Measurements from ENCODE around the gene PPM1E.
A peak's percentile ranks its signal among the peaks of the same experiment; 100 is the strongest.
"Not testable (repeated sequence)": the region's sequence is repeated elsewhere in the genome, so short reads cannot be mapped to it uniquely, and the experiment has no call there.

Gene PPM1E

DNA sequence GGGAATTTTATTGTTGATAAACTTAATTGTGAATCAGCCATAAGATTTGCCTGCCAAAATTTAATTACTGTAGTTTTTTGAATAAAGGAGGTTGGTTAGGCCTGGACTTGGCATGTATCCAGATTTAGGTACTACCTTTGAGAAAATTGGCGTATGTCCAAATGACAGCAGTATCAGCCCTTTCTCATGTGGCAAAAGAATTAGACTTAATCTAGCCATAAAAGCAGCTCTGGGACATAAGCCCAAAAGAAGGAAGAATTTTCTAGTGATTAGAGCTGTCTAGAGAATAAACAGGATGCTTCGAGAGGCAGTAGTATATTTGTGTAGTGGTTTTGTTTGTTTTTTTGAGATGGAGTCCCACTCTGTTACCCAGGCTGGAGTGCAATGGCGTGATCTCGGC is 27.7 kb downstream of the PPM1E start:
- peak; percentile 77 for DNase-seq

DNA sequence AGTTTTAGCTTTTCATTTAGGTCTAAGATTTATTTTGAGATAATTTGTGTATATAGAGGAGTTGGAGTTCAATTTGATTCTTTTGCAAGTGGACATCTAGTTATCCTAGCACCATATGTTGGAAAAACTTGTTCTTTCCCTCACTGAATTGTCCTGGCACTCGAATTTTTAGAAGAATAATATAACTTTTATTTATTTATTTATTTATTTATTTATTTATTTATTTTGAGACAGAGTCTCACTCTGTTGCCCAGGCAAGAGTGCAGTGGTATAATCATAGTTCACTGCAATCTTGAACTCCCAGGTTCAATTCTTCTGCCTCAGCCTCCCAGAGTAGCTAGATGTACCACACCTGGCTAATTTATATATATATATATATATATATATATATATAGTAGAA is 29.4 kb downstream of the PPM1E start:
- no peak for DNase-seq

DNA sequence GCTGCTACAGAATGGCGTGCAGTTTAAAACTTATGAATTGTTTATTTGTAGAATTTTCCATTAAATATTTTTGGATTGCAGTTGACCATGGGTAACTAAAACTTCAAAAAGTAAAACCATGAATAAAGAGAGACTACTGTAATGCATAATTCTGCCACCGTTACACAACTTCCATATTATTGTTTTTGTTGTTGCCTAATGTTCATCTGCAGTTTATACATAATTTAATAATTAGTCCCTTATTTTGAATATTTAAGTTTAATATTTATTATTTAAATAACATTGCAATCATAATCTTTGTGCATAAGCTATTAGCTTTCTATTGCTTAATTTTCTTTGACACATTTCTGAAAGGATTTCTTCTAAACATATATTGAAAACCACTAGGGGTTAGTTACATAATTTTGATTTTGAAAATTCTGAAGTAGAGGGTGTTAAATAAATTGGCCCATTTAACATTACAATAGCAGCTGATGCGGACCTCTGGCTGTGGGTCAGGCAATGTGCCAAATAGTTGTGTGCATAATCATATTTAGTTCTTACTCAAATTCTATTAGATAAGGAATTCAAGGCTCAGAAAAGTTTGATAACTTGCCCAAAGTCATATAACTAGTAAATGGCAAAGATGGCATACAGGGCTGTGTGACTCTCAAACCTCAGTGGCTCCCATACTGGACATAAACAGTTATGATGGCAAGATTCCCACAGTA is 31.1 kb downstream of the PPM1E start:
- DNase-seq, result no peak

DNA sequence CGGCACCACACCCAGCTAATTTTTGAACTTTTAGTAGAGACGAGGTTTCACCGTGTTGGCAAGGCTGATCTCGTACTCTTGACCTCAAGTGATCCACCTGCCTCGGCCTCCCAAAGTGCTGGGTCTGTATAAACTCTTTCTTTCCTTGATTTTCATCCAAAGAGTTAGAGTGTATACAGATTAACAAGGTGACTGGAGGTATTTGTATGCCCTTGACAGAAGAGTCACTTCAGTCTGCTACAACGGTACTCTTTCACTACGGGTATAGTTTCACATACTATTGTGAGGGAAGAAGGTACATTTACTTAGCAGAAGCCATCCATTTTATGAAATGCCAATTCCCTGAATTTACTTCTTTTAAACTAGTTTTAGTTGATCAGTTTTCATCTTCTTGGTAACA is 32.5 kb downstream of the PPM1E start:
- no peak for DNase-seq

DNA sequence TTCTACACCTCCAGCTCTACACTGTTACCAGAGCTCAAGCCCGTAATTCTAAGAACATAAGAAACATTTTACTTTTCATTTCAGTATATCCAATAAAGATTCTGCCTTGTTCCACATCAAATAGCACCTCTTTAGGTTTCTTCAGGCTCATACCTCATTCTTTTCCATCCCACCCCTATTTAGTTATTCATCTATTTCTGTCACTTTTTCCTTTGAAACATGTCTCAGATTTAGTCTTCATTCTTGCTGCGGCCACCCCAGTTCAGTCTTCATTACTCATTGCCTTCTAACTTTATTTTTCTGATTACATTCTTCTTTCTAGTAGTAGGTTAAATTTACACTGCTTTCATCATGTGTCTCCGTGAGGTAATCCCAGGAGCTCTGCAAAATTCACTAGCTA is 33.5 kb downstream of the PPM1E start:
- no peak for DNase-seq

DNA sequence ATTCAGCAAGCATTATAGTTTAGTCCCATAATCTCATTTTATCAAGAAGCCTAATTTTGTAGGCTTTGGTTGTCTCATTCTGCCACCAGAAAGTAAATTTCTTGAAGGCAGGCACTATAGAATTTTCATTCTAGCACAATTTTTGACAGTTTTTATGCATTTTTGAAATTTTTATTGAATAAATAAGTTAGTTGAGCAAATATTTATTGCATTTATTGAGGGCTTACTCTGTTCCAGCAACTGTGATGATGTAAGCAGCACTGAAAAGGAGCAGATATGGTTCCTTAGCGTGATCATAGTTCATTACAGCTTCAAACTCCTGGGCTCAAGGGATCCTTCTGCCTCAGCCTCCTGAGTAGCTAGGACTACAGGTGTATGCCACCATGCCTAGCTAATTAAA is 34.2 kb downstream of the PPM1E start:
- DNase-seq, result no peak

DNA sequence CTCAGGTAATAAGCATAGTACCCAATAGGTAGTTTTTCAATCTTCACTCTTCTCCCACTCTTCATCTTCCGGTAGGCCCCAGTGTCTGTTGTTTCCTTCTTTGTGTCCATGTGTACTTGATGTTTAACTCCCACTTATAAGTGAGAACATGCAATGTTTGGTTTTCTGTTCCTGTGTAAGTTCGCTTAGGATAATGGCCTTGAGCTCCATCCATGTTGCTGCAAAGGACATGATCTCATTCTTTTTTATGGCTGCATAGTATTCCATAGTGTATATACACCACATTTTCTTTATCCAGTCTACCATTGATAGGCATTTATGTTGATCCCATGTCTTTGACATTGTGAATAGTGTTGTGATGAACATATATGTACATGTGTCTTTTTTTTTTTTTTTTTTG is 38.9 kb downstream of the PPM1E start:
- not testable (repeated sequence) for DNase-seq

DNA sequence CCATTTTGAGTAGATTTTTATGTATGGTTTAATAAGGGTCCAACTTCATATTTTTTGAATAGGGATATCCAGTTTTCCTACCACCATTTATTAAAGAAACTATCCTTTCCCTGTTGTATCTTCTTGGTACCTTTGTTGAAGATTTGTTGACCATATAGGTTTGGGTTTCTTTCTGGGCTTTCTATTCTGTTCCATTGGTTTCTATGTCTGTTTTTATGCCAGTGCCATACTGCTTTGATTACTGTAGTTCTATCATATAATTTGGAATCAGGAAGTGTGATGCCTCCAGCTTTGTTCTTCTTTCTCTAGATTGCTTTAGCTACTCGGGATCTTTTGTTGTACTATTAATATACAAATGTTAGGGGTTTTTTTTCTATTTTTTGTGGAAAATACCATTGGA is 46.5 kb downstream of the PPM1E start:
- DNase-seq, result no peak

DNA sequence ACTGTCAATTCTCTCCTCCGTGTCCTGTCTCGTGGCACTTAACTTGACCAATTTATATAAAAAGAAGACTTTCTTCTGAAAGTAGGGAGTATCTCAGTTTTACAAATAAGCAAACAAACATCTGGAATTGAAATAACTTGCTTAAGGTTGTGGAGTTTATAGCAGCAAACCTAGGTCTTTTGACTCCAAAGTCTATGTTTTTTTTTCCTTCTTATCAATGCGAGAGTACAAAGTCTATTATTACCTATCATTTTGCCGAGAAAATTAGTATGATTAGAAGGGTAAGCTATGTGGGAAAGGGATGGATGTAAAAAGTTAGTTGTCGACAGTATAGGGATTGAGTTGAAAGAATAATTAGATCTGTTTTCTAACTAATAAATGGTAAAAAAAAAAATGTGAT is 50.4 kb downstream of the PPM1E start:
- DNase-seq, result no peak

DNA sequence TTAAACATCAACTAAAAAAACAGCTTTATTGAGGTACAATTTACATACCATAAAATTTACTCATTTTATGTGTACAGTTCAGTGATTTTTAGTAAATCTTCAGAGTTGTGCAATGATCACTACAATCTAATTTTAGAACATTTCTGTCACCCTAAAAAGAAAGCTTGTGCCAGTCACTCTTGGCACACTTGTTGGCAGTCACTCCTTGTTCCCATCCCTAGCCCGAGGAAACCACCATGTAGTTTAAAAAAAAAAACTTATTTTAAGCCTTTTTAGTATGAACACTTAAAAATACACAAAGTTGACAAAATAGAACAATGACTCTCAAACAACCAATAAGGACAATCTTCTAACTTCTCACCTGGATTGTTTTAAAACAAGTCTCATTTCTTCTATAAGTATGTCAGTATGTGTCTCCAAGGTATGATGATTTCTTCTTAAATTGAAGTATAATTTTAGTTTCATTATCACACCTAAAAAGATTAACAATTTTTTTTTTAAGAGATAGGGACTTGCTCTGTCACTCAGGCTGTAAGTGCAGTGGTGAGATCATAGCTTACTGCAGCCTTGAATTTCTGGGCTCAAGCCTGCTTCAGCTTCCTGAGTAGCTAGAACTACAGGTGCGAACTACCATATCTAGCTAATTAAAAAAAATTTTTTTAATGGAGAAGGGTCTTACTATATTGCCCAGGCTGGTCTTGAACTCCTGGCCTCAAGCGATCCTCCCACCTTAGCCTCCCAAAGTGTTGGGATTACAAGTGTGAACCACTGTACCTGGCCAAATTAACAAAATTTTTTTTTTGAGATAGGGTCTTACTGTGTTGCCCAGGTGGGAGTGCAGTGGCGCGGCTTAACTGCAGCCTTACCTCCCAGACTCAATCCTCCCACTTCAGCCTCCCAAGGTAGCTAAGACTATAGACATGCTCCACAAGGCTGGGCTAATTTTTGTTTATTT is 53.2 kb downstream of the PPM1E start:
- no peak for DNase-seq

DNA sequence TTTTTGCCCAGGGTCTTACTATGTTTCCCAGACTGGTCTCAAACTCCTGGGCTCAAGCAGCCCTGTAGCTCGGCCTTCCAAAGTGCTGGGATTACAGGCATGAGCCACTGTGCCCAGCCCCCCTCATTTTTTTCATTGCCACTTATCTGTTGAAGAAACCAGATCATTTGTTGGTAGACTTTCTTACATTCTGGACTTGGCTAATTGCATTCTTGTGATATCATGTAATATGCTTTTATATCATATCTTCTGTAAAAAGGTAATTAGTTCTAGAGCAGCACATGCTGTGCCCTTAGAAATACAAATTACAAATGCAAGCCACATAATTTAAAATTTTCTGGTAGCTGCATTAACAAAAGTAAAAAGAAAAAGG is 53.9 kb downstream of the PPM1E start:
- no peak for DNase-seq

DNA sequence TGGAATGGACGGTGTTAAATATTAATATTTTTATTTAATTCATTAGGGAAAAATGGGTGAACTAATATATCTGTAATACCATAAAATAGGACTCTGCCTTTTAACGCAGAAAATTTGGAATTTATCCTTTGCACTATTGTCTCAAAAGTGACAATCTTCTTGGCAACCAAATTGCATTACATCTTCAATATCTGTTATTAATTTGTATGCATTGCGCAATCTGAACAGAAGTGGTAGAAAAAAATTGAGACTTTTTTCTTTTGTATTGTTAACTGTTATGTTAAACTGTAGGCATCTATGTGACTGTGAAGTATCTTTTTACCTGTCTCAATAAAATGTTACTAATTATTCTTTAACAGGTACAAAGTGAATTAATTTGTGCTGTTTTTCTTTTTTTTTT is 55.6 kb downstream of the PPM1E start:
- no peak for DNase-seq

DNA sequence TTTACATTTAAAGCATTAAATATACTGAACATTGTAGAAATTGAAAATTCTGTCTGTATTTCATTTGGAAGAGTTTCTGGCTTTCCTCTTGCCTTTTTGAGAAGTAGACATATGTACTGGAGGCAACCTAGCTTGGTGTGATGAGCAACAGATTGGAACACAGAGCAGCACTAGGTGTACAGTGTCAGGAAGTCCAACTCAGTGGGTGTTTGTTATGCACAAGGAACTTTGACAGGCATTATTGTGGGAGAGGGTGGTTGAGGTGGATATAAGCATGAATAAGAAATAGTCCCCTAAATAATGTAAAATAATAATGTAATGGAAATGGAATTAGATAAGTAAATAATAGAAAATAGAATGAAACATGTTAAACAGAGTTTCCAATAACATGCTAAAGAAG is 58.1 kb downstream of the PPM1E start:
- DNase-seq, result no peak

DNA sequence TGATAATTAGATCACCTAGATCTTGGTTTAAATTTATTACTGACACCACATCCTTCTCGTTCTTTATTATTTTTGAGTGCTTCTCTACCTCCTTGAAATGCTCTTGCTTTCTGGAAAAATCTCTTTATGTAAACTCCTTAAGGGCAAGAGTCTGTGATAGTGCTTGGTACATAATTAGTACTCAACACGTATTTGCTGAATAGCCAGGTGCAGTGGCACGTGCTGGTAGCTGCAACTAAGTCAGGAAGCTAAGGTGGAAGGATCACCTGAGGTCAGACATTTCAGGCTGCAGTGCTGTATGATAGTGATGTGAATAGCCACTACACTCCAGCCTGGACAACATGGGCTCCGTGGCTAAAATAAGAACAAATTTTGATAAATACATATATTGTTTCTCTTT is 63.0 kb downstream of the PPM1E start:
- no peak for DNase-seq

DNA sequence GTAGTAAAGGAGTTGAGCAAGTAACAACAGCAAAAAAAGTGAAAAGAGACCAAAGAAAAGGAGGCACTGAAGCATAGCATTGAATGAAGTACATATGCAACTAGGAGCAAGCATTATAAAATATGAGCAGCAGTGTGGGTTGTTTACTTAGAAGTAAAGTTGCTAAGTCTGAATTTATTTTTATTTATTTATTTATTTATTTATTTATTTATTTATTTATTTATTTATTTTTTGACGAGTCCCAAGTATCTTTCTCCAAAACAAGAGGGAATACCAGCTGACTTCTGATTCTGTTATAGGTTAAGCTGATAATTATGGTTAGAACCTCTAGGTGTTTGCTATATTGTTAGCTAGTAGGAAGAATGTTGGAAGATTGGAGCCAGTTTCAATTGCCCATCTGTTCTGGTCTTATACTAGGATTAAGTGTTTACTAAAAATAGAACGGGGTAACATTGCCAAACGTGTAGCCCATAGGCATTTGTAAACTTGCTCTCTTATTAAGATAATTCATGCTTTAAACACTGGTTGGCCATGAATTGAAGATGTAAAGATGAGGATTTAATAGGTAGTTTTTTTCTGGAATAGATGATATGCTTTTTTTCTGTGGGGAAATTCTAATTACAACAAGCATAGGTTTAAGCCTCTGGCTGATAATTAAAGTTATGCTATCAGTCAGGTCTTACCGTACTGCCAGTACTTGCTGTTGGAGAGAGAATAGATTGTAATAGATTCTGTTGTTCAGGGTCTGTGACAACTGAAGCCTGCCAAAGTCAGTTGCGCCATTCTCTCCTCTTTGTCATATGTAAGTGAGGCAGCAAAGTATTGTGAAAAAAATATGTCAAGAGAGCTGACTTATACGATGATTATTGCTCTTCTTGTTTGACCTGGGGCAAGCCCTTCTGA is 66.7 kb downstream of the PPM1E start:
- peak; percentile 24 for DNase-seq

DNA sequence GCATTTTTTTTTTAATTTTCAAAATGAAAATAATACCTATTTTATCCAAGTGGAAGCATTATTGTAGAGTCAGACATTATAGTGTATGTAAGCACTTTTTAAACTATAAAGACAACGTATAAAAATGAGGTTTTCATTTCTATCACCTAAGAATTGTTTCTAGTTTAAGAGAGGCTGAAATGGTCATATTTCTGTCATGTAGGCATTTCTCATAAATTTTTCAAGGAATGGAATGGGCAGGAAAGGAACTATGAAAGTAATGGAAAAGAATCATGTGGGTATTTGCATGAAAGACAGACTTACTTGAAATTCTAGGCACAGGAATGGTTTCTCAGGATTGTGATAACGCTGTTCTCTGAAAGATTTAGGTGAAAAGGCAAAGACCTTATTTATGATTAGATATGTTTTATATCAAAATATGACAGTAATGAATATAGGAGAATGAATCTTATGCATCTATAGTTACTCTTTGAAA is 67.4 kb downstream of the PPM1E start:
- no peak for DNase-seq

DNA sequence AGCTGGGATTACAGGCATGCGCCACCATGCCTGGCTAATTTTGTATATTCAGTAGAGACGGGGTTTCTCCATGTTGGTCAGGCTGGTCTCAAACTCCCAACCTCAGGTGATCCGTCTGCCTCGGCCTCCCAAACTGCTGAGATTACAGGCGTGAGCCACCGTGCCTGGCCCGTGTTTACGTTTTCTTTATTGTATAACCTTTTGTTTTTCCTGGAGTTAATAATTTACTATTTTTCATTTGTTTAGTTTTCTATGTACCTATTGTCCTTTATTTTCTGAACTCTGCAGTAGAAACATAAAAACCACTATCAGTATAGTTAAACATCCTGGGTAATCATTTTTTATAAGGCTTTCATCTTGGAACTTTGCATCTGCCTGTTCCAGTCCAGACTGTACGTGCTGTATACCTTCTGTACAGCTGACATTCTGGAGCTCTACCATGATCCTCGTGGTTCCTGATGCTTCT is 73.6 kb downstream of the PPM1E start:
- DNase-seq, result no peak

DNA sequence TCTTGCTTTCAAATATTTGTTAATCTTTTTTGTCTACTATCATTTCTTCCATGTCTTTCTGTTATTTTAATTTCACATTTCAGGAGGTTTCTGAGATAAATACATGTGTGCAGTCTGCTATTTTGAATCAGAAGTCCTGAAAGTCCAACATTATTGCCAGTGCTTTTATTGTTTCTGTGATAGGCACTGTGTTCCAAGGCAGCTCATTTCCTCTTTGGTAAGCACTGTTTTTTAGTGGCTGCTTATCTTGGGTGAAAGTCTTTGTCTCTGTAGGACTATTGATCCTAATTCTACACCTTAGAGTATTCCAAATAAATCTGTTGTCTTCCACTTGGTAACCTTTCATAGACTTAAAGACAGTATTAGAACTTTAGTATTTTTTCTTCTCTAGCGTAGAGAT is 76.1 kb downstream of the PPM1E start:
- no peak for DNase-seq

DNA sequence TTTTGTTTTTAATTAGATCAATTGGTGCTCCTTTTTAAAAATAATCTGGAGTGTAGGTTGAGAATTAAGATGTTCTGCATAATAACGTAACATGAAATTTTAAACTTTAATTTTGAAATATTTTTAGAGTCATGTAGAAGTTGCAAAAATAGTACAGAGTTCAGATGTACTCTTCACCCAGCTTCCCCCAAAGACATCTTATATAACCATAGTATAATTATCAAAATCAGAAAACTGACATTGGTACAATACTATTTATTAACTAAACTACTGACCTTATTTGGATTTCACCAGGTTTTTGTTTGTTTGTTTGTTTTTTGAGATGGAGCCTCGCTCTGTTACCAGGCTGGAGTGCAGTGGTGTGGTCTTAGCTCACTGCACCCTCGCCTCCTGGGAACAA is 76.9 kb downstream of the PPM1E start:
- DNase-seq, result no peak

DNA sequence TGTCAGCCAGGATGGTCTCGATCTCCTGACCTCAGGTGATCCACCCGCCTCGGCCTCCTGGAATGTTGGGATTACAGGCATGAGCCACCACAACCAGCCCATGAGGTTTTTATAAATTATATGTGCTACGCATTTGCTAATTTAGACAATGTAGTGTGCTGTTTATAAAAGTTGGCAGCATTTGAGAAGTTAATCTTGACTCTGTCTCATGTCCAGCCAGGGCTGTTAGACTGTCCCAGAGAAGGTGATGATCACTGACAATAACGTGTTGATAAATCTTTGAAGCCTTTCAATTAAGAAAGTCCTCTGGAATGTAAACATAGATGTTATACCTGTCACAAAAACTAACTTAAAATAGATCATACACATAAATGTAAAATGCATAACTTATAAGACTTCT is 82.0 kb downstream of the PPM1E start:
- DNase-seq, result no peak

DNA sequence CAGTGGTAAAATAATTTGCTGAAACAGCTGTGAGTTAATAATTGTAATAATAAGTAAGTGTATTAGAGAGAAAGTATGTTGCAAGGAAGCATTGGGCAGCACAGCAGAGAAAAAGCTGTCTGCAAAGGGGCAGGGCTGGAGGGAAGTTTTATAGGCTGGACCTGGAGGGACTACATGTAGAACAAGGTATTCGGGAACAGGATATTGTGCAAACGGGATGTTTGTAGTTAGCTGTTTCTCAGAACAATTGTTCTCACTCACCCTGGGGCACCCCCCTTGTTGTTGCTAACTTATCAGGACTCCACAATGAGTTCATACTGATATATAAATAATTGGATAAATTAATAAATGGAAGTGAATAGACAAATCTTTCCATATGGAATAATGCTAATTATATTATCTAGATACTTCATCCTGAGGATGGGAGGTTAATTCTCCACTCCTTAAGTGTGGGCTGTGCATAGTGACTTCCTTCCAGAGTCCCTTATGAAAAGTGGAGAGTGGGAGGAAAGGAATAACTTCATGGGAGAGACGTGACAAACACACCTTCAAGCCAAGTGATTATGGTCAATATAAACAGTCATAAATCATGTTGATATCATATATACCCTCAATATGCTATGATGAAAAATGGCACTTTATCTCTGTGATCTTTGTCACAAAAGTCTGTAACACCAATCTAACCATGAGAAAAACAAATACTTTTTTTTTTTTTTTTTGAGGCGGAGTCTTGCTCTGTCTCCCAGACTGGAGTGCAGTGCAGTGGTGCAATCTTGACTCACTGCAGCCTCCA is 85.4 kb downstream of the PPM1E start:
- DNase-seq, result no peak

DNA sequence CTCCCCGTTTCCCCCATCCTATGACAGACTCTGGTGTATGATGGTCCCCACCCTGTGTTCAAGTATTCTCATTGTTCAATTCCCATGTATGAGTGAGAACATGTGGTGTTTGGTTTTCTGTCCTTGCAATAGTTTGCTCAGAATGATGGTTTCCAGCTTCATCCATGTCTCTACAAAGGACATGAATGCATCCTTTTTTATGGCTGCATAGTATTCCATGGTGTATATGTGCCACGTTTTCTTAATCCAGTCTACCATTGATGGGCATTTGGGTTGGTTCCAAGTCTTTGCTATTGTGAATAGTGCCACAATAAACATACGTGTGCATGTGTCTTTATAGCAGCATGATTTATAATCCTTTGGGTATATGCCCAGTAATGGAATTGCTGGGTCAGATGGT is 90.8 kb downstream of the PPM1E start:
- not testable (repeated sequence) for DNase-seq
